Measurements from ENCODE around the gene ZFYVE28.

- no peak for TF ChIP-seq CTCF (IDR thresholded peaks at IDR 0.05; ENCODE audit: insufficient read depth, low read length, poor library complexity, severe bottlenecking)
- no peak for TF ChIP-seq EZH2phosphoT487 (conservative IDR thresholded peaks at IDR 0.05; ENCODE audit: low read length)
These were observed 167.2 kb downstream of the ZFYVE28 start for GRCh38 chr4:2251073-2251794.

All from SU-DHL-6 (cell line).